GM12892 (cell line): ENCODE results near the gene AKT1S1.

ENCODE experiments used
- POLR2A ChIP-seq: IDR thresholded peaks from 2 replicates; pipeline ENCODE4 v1.6.1; 2011; ENCODE audit warnings: low read depth, low read length, control low read depth
- POLR2AphosphoS5 ChIP-seq: IDR thresholded peaks from 2 replicates; pipeline ENCODE4 v1.6.1; 2011; ENCODE audit warnings: low read depth, low read length, control low read depth

DNA sequence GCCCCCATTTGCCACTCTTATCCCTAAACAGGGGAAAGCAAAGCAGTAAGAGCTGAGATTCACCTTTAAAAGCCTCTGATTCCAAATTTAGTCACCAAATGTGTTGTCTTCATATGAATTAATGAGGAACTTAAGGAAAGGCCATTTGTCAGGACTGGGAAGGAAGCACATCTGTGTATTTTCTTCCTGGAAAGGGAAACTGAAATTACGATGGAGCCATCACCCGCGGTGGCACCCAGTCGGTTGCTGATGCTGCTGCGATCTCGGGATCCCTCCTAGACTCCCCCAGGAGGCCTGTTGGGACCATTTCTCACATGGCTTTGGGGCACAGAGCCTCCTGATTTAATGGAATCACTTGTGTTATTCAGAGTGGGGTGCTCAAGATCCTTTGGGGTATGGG, 27.0 kb upstream of the AKT1S1 start:
- TF ChIP-seq POLR2A: no peak
- TF ChIP-seq POLR2AphosphoS5: no peak
